ENCODE measurements around the gene PCSK7.

PCSK7 gene

DNA sequence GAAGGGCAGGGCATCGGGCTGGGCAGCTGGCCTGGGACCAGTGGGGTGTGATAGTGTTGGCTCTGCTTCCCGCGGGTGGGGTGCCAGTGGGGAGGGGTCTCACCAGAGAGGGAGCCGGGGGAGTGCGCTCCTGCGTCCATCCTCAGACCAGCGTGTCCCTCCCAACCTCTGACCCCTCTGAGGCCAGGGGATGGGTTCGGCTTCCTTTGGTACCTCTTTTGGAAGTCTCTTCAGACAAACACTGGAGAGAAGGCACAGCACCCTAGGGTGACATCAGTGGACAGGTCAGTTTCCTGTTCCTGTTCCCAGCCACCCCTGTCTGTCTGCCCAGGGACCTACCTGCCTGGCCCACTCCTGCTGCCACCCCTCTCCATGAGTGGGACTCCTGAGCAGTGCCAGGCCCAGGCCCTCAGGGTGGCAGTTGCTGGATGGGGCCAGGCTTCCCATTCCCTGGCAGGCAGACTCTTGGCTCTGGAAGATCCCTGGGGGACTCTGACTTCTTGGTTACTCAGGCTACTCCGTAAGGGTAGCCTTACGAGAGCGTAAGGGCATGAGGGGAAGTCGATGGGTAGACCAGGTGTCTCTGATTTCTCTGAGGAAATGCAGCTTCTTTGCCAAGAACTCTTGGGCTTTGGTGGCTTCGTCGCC is 30.1 kb downstream of the PCSK7 start:
- Histone ChIP-seq H3K79me2 (ENCODE audit: insufficient read depth, low read length) (no peaks in the 10 kb centered on the region), H4K20me1 (ENCODE audit: insufficient read depth, low read length, poor library complexity, severe bottlenecking) (no peaks in the 10 kb centered on the region), H3K9me2 (replicated peaks; ENCODE audit: low read depth, low read length) (no peaks in the 10 kb centered on the region), H3K4me2 (ENCODE audit: low read depth, low read length, poor library complexity, severe bottlenecking) (no peak overlapping the region), H3K36me3 (ENCODE audit: insufficient read depth, low read length) (peaks cover 10% of the 10 kb centered on the region; the same call in 1 of the 2 replicates), H2AFZ (ENCODE audit: low read length) (no peak overlapping the region), H3K27me3 (ENCODE audit: insufficient read depth, low read length, poor library complexity, severe bottlenecking) (no peaks in the 10 kb centered on the region), H3K9me3 (ENCODE audit: insufficient read depth, low read depth, low read length) (no peaks in the 10 kb centered on the region), H3K9ac (ENCODE audit: low read depth, low read length, poor library complexity, severe bottlenecking) (no peak overlapping the region), H3K4me1 (ENCODE audit: insufficient read depth, low read length, poor library complexity, severe bottlenecking) (no peaks in the 10 kb centered on the region), H3F3A (ENCODE audit: low read depth) (no peaks in the 10 kb centered on the region), H3K4me3 (ENCODE audit: low read length, poor library complexity, severe bottlenecking) (no peak overlapping the region)
- TF ChIP-seq EZH2phosphoT487 (IDR thresholded peaks at IDR 0.05; ENCODE audit: borderline replicate concordance) = no peak
- TF ChIP-seq, protein P1, sequence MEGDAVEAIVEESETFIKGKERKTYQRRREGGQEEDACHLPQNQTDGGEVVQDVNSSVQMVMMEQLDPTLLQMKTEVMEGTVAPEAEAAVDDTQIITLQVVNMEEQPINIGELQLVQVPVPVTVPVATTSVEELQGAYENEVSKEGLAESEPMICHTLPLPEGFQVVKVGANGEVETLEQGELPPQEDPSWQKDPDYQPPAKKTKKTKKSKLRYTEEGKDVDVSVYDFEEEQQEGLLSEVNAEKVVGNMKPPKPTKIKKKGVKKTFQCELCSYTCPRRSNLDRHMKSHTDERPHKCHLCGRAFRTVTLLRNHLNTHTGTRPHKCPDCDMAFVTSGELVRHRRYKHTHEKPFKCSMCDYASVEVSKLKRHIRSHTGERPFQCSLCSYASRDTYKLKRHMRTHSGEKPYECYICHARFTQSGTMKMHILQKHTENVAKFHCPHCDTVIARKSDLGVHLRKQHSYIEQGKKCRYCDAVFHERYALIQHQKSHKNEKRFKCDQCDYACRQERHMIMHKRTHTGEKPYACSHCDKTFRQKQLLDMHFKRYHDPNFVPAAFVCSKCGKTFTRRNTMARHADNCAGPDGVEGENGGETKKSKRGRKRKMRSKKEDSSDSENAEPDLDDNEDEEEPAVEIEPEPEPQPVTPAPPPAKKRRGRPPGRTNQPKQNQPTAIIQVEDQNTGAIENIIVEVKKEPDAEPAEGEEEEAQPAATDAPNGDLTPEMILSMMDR (conservative IDR thresholded peaks at IDR 0.05; ENCODE audit: low read length) = no peak

DNA sequence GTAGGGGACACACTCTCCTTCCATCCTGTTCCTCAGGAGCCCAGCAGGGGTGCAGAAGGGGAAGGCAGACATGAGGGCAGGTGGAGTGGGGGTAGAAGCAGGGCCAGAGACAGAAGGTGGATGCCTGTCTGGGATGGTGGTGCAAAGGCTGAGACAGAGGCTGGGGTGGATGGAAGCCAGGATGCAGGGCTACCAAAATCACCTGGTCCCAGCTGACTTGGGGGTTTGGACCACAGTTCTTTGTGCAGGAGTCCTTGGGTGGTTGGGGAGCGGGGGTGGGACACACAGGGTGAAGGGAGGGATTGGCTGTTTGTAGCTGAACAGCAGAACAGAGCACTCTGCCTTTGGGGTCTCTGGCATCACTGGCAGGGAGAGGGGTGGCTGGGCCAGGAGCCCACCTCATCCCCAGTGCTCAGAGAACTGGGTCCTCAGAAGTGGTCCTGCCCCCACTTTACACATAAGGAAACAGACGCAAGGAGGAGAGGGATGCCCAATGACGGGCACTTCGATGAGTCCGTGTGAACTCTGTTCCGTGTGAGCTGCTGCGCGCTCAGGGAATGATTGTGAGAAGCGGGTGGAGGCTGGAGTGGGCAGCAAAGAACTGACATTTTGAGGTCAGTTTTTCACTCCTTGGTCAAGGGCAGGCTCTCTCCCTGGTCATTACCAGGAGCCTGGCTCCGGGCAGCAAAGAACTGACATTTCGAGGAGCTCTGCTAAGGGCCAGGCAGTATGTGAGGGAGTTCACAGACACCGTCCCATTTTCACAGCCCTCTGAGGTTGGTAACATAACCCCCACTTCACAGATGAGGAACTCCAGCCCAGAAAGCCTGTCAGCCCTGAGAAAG is 30.8 kb downstream of the PCSK7 start:
- Histone ChIP-seq H4K20me1 (ENCODE audit: insufficient read depth, low read length, poor library complexity, severe bottlenecking) (no peaks in the 10 kb centered on the region), H3K36me3 (ENCODE audit: insufficient read depth, low read length) (peaks cover 10% of the 10 kb centered on the region; the same call in 1 of the 2 replicates), H3F3A (ENCODE audit: low read depth) (no peaks in the 10 kb centered on the region), H3K9ac (ENCODE audit: low read depth, low read length, poor library complexity, severe bottlenecking) (no peak overlapping the region), H3K9me3 (ENCODE audit: insufficient read depth, low read depth, low read length) (no peaks in the 10 kb centered on the region), H3K79me2 (ENCODE audit: insufficient read depth, low read length) (no peaks in the 10 kb centered on the region), H3K9me2 (replicated peaks; ENCODE audit: low read depth, low read length) (no peaks in the 10 kb centered on the region), H3K27me3 (ENCODE audit: insufficient read depth, low read length, poor library complexity, severe bottlenecking) (no peaks in the 10 kb centered on the region), H3K4me3 (ENCODE audit: low read length, poor library complexity, severe bottlenecking) (no peak overlapping the region), H2AFZ (ENCODE audit: low read length) (no peak overlapping the region), H3K4me2 (ENCODE audit: low read depth, low read length, poor library complexity, severe bottlenecking) (no peak overlapping the region), H3K4me1 (ENCODE audit: insufficient read depth, low read length, poor library complexity, severe bottlenecking) (no peaks in the 10 kb centered on the region)
- TF ChIP-seq, protein P1 (conservative IDR thresholded peaks at IDR 0.05; ENCODE audit: low read length) = no peak
- TF ChIP-seq EZH2phosphoT487 (IDR thresholded peaks at IDR 0.05; ENCODE audit: borderline replicate concordance) = no peak

DNA sequence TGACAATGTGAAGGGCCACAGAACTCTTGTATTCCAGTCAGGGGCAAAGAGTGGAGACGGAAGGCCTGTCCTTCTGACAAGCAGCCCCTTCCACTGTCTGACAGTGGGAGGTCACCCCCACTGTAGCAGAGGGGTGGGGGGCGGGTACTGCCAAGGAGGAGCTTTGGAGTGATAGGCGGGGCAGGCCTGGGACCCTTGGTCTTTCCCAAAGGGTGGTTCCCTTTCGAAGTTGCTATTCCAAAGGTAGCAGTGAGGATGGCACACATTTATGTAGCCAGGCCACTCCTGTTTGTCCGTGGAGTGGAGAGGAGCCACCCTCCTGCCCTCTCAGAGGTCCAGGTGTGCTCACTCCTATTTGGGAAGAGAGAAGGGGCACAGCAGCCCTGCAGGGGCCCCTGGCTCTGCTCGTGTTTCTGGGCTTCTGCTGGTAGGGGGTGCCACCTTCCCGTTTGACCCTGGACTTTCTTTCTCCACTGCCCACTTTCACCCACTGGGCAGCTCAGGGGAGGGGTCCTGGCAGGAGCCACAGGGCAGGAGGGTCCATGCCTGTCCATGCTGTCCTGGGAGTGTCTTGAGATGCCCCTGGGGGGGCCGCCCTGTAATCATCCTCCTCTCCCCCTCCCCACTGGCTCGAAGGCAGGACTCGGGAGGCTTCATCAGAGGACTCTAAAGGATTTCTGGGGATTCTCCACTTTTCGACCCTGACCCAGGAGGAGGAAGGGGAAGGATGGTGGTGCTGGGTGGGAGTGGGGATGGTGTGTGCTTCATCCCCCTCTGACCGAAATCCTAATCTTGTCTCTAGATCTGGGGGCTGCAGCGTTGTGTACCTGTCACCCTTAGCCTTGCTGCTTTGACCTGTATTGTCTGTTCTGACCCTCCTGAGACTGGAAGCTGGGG is 31.7 kb downstream of the PCSK7 start:
- Histone ChIP-seq H3K4me2 (ENCODE audit: low read depth, low read length, poor library complexity, severe bottlenecking) (no peak overlapping the region), H3K79me2 (ENCODE audit: insufficient read depth, low read length) (no peaks in the 10 kb centered on the region), H3K4me3 (ENCODE audit: low read length, poor library complexity, severe bottlenecking) (no peak overlapping the region)

More for the DNA sequence above, 31.7 kb downstream of the PCSK7 start:
- Histone ChIP-seq H3K9me2 (replicated peaks; ENCODE audit: low read depth, low read length) (no peaks in the 10 kb centered on the region), H3K9me3 (ENCODE audit: insufficient read depth, low read depth, low read length) (no peaks in the 10 kb centered on the region), H3K36me3 (ENCODE audit: insufficient read depth, low read length) (peaks cover 7% of the 10 kb centered on the region; the same call in 1 of the 2 replicates), H2AFZ (ENCODE audit: low read length) (no peak overlapping the region), H3F3A (ENCODE audit: low read depth) (no peaks in the 10 kb centered on the region), H3K4me1 (ENCODE audit: insufficient read depth, low read length, poor library complexity, severe bottlenecking) (no peaks in the 10 kb centered on the region), H3K9ac (ENCODE audit: low read depth, low read length, poor library complexity, severe bottlenecking) (no peak overlapping the region), H3K27me3 (ENCODE audit: insufficient read depth, low read length, poor library complexity, severe bottlenecking) (no peaks in the 10 kb centered on the region), H4K20me1 (ENCODE audit: insufficient read depth, low read length, poor library complexity, severe bottlenecking) (no peaks in the 10 kb centered on the region)
- no peak for TF ChIP-seq EZH2phosphoT487 (IDR thresholded peaks at IDR 0.05; ENCODE audit: borderline replicate concordance)

All from Loucy (cell line).